Measurements from ENCODE around the gene USP28. TPM values are rescaled to one million over a fixed set of nuclear protein-coding genes. Genes with fewer than 3 reads are reported as not detected.
"Not testable (repeated sequence)": the region's sequence is repeated elsewhere in the genome, so short reads cannot be mapped to it uniquely, and the experiment has no call there.

USP28 gene
- total and polyA plus RNA-seq, 7 experiments from 2014 or later, result 12.0 to 50.3 (median 19.0) TPM

DNA sequence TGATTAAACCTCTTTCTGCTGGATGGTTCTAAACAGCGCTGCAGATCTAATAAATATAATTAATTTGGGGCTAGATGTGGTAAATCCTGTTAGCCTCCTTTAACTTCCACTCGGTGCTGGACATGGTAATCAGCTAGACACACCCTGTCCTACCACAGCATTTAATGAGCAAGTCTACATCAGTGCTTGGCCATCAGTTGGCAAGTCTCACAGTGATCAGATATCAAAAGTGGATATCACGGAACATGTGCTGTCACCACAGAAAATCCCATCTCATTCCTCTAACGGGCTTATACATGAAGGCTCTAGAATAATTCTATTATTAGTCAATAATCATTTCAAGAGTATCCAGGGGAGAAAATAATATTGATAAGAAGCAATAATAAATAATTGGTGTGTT lies 5.6 kb upstream of the USP28 start:
- Mint-ChIP-seq H3K36me3 (peaks cover 0 to 4% (median 0%) of the 10 kb centered on the region in 5 donors), H3K27ac (no peak overlapping the region), H3K9me3 (peaks cover 0 to 7% (median 2%) of the 10 kb centered on the region in 11 donors), H3K4me1 (peaks cover 8 to 18% (median 13%) of the 10 kb centered on the region in 7 donors), H3K4me3 (no peak overlapping the region), H3K27me3 (no peaks in the 10 kb centered on the region)
- intact Hi-C loops (cut with micrococcal nuclease), result no loop called here
- POLR2A ChIA-PET, result no interaction called here
- ATAC-seq (no peak), DNase-seq (no peak)
- Histone ChIP-seq H3K27me3 (ENCODE audit: control insufficient read depth in 2 of 2, insufficient read depth in 2 of 2, low read length in 2 of 2) (no peaks in the 10 kb centered on the region), H3K9me3 (ENCODE audit: control insufficient read depth in 2 of 3, low read length in 3 of 3) (no peaks in the 10 kb centered on the region), H3K27ac (ENCODE audit: low read depth, low read length) (no peak overlapping the region), H3K4me3 (ENCODE audit: low read length) (no peak overlapping the region), H3K4me1 (ENCODE audit: control insufficient read depth in 2 of 2, insufficient read depth in 2 of 2, low read length in 2 of 2) (no peaks in the 10 kb centered on the region), H3K36me3 (ENCODE audit: control insufficient read depth in 2 of 3, insufficient read depth in 3 of 3, low read length in 3 of 3) (no peaks in the 10 kb centered on the region)
- CTCF ChIA-PET, result no interaction called here

- H3K36me3 ChIP-seq (ENCODE audit: control insufficient read depth in 2 of 3, insufficient read depth in 3 of 3, low read length in 3 of 3); H3K27me3 ChIP-seq (ENCODE audit: control insufficient read depth in 2 of 2, insufficient read depth in 2 of 2, low read length in 2 of 2); ATAC-seq; POLR2A ChIA-PET; CTCF ChIA-PET; H3K4me3 ChIP-seq (ENCODE audit: low read length); H3K27me3 Mint-ChIP-seq; H3K27ac ChIP-seq (ENCODE audit: low read depth, low read length); DNase-seq; H3K36me3 Mint-ChIP-seq; H3K9me3 ChIP-seq (ENCODE audit: control insufficient read depth in 2 of 3, low read length in 3 of 3); H3K4me1 ChIP-seq (ENCODE audit: control insufficient read depth in 2 of 2, insufficient read depth in 2 of 2, low read length in 2 of 2); H3K9me3 Mint-ChIP-seq: not testable (repeated sequence)
- H3K27ac Mint-ChIP-seq, result peak overlapping the region in 2 of 9 donors; percentile 5 to 60
- intact Hi-C loops (cut with micrococcal nuclease), result loop anchor here (5.0 to 10.0 kb wide), 3 partner anchors 305 to 2005 kb away; partner anchors contain the start of genes ALG9 (in 1 of the 2), CFAP68 (in 1 of the 2), FDXACB1 (in 1 of the 2) and PTS (in 1 of the 2)
- H3K4me1 Mint-ChIP-seq, result peaks cover 11 to 27% (median 22%) of the 10 kb centered on the region in 7 donors
- peak overlapping the region in 1 of 10 donors; percentile 45 for H3K4me3 Mint-ChIP-seq
Measured at GRCh38 chr11:113879446-113879845, 4.1 kb upstream of the USP28 start.

DNA sequence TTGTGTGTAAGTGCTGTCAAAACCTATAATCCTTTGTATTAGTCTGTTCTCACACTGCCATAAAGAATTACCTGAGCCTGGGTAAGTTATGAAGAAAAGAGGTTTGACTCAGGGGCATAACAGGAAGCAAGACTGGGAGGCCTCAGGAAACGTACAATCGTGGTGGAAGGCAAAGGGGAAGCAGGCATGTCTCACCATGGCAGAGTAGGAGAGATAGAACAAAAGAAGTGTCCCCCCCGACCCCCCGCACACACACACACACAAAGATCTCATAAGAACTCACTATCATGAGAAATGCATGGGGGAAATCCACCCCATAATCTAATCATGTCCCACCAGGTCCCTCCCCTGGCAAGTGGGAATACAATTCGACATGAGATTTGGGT lies 2.3 kb upstream of the USP28 start:
- ATAC-seq (no peak), DNase-seq (no peak)
- CTCF ChIA-PET, result no interaction called here
- Mint-ChIP-seq H3K27ac (peak overlapping the region in 7 of 9 donors; percentile 3 to 98 (median 74)), H3K4me3 (peak overlapping the region in 3 of 10 donors; percentile 2 to 99 (median 18)), H3K4me1 (peaks cover 23 to 40% (median 35%) of the 10 kb centered on the region in 7 donors), H3K9me3 (peaks cover 0 to 7% (median 2%) of the 10 kb centered on the region in 11 donors), H3K27me3 (no peaks in the 10 kb centered on the region), H3K36me3 (peaks cover 0 to 17% (median 0%) of the 10 kb centered on the region in 5 donors)
- no peaks in the 10 kb centered on the region for H3K27me3 ChIP-seq (ENCODE audit: control insufficient read depth in 2 of 2, insufficient read depth in 2 of 2, low read length in 2 of 2)
- intact Hi-C loops (cut with micrococcal nuclease), result loop anchor here (5.0 to 10.0 kb wide), 3 partner anchors 307 to 2003 kb away; partner anchors contain the start of genes ALG9 (in 1 of the 2), CFAP68 (in 1 of the 2), FDXACB1 (in 1 of the 2) and PTS (in 1 of the 2)
- H3K4me1 ChIP-seq (ENCODE audit: control insufficient read depth in 2 of 2, insufficient read depth in 2 of 2, low read length in 2 of 2), result no peaks in the 10 kb centered on the region
- H3K36me3 ChIP-seq (ENCODE audit: control insufficient read depth in 2 of 3, insufficient read depth in 3 of 3, low read length in 3 of 3), result no peaks in the 10 kb centered on the region
- H3K9me3 ChIP-seq (ENCODE audit: control insufficient read depth in 2 of 3, low read length in 3 of 3), result no peaks in the 10 kb centered on the region
- POLR2A ChIA-PET, result no interaction called here
- H3K27ac ChIP-seq (ENCODE audit: low read depth, low read length), result no peak overlapping the region
- H3K4me3 ChIP-seq (ENCODE audit: low read length), result no peak overlapping the region

GRCh38 chr11:113876798-113877669 lies 1.7 kb upstream of the USP28 start:
- no peak overlapping the region for H3K4me3 ChIP-seq (ENCODE audit: low read length)
- no peaks in the 10 kb centered on the region for H3K4me1 ChIP-seq (ENCODE audit: control insufficient read depth in 2 of 2, insufficient read depth in 2 of 2, low read length in 2 of 2)
- peak overlapping the region; percentile 41 for H3K27ac ChIP-seq (ENCODE audit: low read depth, low read length)
- peak overlapping the region; percentile 3 to 99 (median 91) for H3K27ac Mint-ChIP-seq
- CTCF ChIA-PET, result no interaction called here
- peak overlapping the region; percentile 88 to 100 (median 98) for H3K4me3 Mint-ChIP-seq
- intact Hi-C loops (cut with micrococcal nuclease), result loop anchor here (1.0 to 10.0 kb wide), 5 partner anchors 182 to 2002 kb away; partner anchors contain the start of genes ALG9 (in 1 of the 2), CFAP68 (in 1 of the 2), FDXACB1 (in 1 of the 2) and PTS (in 1 of the 2)
- POLR2A ChIA-PET, result no interaction called here
- no peaks in the 10 kb centered on the region for H3K27me3 Mint-ChIP-seq
- H3K36me3 Mint-ChIP-seq, result peaks cover 0 to 19% (median 0%) of the 10 kb centered on the region in 5 donors
- no peak for DNase-seq
- H3K9me3 ChIP-seq (ENCODE audit: control insufficient read depth in 2 of 3, low read length in 3 of 3), result no peaks in the 10 kb centered on the region
- H3K36me3 ChIP-seq (ENCODE audit: control insufficient read depth in 2 of 3, insufficient read depth in 3 of 3, low read length in 3 of 3), result no peaks in the 10 kb centered on the region
- no peaks in the 10 kb centered on the region for H3K27me3 ChIP-seq (ENCODE audit: control insufficient read depth in 2 of 2, insufficient read depth in 2 of 2, low read length in 2 of 2)
- peaks cover 0 to 7% (median 2%) of the 10 kb centered on the region in 11 donors for H3K9me3 Mint-ChIP-seq
- no peak for ATAC-seq
- H3K4me1 Mint-ChIP-seq, result peaks cover 26 to 46% (median 40%) of the 10 kb centered on the region in 7 donors

DNA sequence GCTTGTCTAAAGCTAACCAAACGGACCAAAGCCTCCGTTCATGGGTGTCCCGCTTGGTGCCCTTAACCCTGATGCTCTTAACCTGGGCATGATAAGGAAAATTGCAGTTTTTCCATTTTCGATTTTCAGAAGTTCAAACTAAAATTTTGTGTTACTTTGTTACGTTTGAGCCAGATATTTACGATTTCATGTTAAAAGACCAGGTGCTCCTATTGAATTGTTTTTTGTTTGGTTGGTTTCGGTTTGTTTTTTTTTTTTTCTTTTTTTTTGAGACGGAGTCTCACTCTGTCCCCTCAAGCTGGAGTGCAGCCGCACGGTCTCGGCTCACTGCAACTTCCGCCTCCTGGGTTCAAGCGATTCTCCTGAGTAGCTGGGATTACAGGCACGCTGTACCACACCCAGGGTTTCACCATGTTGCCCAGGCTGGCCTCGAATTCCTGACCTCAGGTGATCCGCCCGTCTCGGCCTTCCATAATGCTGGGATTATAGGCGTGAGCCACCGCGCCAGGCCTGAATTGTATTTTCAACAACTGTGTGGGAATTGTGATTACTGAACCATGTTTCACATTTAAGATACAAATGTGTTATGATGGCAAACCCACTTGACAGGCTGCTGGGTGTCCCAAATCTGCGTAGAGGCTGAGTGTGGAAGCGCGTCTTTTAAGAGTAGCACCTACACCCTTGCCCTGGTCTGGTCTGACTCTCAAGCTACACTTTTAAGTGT lies 864 bp upstream of the USP28 start:
- POLR2A ChIA-PET, result no interaction called here
- DNase-seq, result peak in 2 of 9 donors; percentile 3 to 6

GRCh38 chr11:113874581-113875233 lies 665 bp downstream of the USP28 start:
- Histone ChIP-seq H3K27ac (ENCODE audit: low read depth, low read length) (peak overlapping the region; percentile 78), H3K36me3 (ENCODE audit: control insufficient read depth in 2 of 3, insufficient read depth in 3 of 3, low read length in 3 of 3) (no peaks in the 10 kb centered on the region), H3K4me3 (ENCODE audit: low read length) (peak overlapping the region; percentile 79), H3K9me3 (ENCODE audit: control insufficient read depth in 2 of 3, low read length in 3 of 3) (no peaks in the 10 kb centered on the region), H3K4me1 (ENCODE audit: control insufficient read depth in 2 of 2, insufficient read depth in 2 of 2, low read length in 2 of 2) (no peaks in the 10 kb centered on the region), H3K27me3 (ENCODE audit: control insufficient read depth in 2 of 2, insufficient read depth in 2 of 2, low read length in 2 of 2) (no peaks in the 10 kb centered on the region)
- DNase-seq, result peak in 3 of 9 donors; percentile 9 to 14 (median 11)
- Mint-ChIP-seq H3K4me3 (peak overlapping the region; percentile 81 to 98 (median 92)), H3K36me3 (peaks cover 0 to 22% (median 4%) of the 10 kb centered on the region in 5 donors), H3K27ac (peak overlapping the region; percentile 56 to 95 (median 83)), H3K9me3 (peaks cover 0 to 6% (median 0%) of the 10 kb centered on the region in 11 donors), H3K27me3 (no peaks in the 10 kb centered on the region), H3K4me1 (peaks cover 35 to 61% (median 54%) of the 10 kb centered on the region in 7 donors)
- peak; percentile 41 for ATAC-seq
- ChIA-PET CTCF (no interaction called here), POLR2A (no interaction called here)
- intact Hi-C loops (cut with micrococcal nuclease), result loop anchor here (1.0 to 10.0 kb wide), 11 partner anchors 12 to 2000 kb away; partner anchors contain the start of genes C11orf71 (in 2 of the 2), RBM7 (in 2 of the 2), ZW10 (in 2 of the 2) and ALG9 (in 1 of the 2)

More for the DNA sequence above, 864 bp upstream of the USP28 start:
- H3K36me3 ChIP-seq (ENCODE audit: control insufficient read depth in 2 of 3, insufficient read depth in 3 of 3, low read length in 3 of 3), result no peaks in the 10 kb centered on the region
- H3K27me3 Mint-ChIP-seq, result no peaks in the 10 kb centered on the region
- peaks cover 0 to 7% (median 2%) of the 10 kb centered on the region in 11 donors for H3K9me3 Mint-ChIP-seq
- peaks cover 27 to 52% (median 46%) of the 10 kb centered on the region in 7 donors for H3K4me1 Mint-ChIP-seq
- CTCF ChIA-PET, result interaction anchor here (0.6 kb wide), 1 partner anchor 80 kb away, joined by 5 read pairs; no protein-coding TSS in a partner anchor
- H3K9me3 ChIP-seq (ENCODE audit: control insufficient read depth in 2 of 3, low read length in 3 of 3), result no peaks in the 10 kb centered on the region
- H3K4me3 ChIP-seq (ENCODE audit: low read length), result peak overlapping the region; percentile 79
- peak overlapping the region; percentile 88 to 100 (median 98) for H3K4me3 Mint-ChIP-seq
- peak overlapping the region; percentile 91 to 99 (median 98) for H3K27ac Mint-ChIP-seq
- H3K27me3 ChIP-seq (ENCODE audit: control insufficient read depth in 2 of 2, insufficient read depth in 2 of 2, low read length in 2 of 2), result no peaks in the 10 kb centered on the region
- intact Hi-C loops (cut with micrococcal nuclease), result loop anchor here (1.0 to 10.0 kb wide), 5 partner anchors 183 to 2001 kb away; partner anchors contain the start of genes ALG9 (in 1 of the 2), CFAP68 (in 1 of the 2), FDXACB1 (in 1 of the 2) and PTS (in 1 of the 2)
- H3K27ac ChIP-seq (ENCODE audit: low read depth, low read length), result peak overlapping the region; percentile 78
- no peaks in the 10 kb centered on the region for H3K4me1 ChIP-seq (ENCODE audit: control insufficient read depth in 2 of 2, insufficient read depth in 2 of 2, low read length in 2 of 2)
- peaks cover 0 to 19% (median 0%) of the 10 kb centered on the region in 5 donors for H3K36me3 Mint-ChIP-seq
- no peak for ATAC-seq
